GM18907 (cell line): ENCODE results near the gene GNAQ.
"Not testable (repeated sequence)": the region's sequence is repeated elsewhere in the genome, so short reads cannot be mapped to it uniquely, and the experiment has no call there.

Experiments used
- ATAC-seq: cut with Tn5 transposase; IDR thresholded peaks from one replicate; pipeline ENCODE4 v1.9.1; 2021; ENCODE audit warnings: mild to moderate bottlenecking, moderate library complexity; ENCODE audit not compliant: unreplicated experiment

Gene GNAQ

GRCh38 chr9:77752554-77752953 lies 279.1 kb downstream of the GNAQ start:
- no peak for ATAC-seq

- no peak for ATAC-seq
These were observed 280.1 kb downstream of the GNAQ start for GRCh38 chr9:77751341-77752091.

- no peak for ATAC-seq
These were observed 280.6 kb downstream of the GNAQ start for GRCh38 chr9:77750981-77751340.

GRCh38 chr9:77750284-77750683 lies 281.3 kb downstream of the GNAQ start:
- ATAC-seq, result no peak

- no peak for ATAC-seq
These were observed 283.3 kb downstream of the GNAQ start for GRCh38 chr9:77748214-77748772.

- ATAC-seq, result no peak
These were observed 284.4 kb downstream of the GNAQ start for GRCh38 chr9:77747163-77747562.

GRCh38 chr9:77744841-77745430 lies 286.7 kb downstream of the GNAQ start:
- ATAC-seq, result no peak

GRCh38 chr9:77743386-77743785 lies 288.2 kb downstream of the GNAQ start:
- ATAC-seq, result no peak

- no peak for ATAC-seq
These were observed 292.7 kb downstream of the GNAQ start for GRCh38 chr9:77738932-77739331.

GRCh38 chr9:77735494-77735893 lies 296.1 kb downstream of the GNAQ start:
- no peak for ATAC-seq

- ATAC-seq, result no peak
These were observed 299.7 kb downstream of the GNAQ start for GRCh38 chr9:77731930-77732329.

GRCh38 chr9:77731008-77731698 lies 300.5 kb downstream of the GNAQ start:
- no peak for ATAC-seq

- no peak for ATAC-seq
These were observed 302.4 kb downstream of the GNAQ start for GRCh38 chr9:77729177-77729576.

- no peak for ATAC-seq
These were observed 304.8 kb downstream of the GNAQ start for GRCh38 chr9:77726814-77727213.

GRCh38 chr9:77726289-77726688 lies 305.3 kb downstream of the GNAQ start:
- no peak for ATAC-seq

- ATAC-seq, result no peak
These were observed 305.8 kb downstream of the GNAQ start for GRCh38 chr9:77725820-77726219.

- no peak for ATAC-seq
These were observed 306.4 kb downstream of the GNAQ start for GRCh38 chr9:77725046-77725694.

- not testable (repeated sequence) for ATAC-seq
These were observed 310.5 kb downstream of the GNAQ start for GRCh38 chr9:77721156-77721555.

- no peak for ATAC-seq
These were observed 312.3 kb downstream of the GNAQ start for GRCh38 chr9:77719321-77719720.

GRCh38 chr9:77718298-77718640 lies 313.3 kb downstream of the GNAQ start:
- ATAC-seq, result not testable (repeated sequence)

GRCh38 chr9:77717608-77718297 lies 313.9 kb downstream of the GNAQ start:
- not testable (repeated sequence) for ATAC-seq
